Body of pancreas (tissue), 4 donors: ENCODE data around the gene NECAB3. TPM values are rescaled to one million over a fixed set of nuclear protein-coding genes. Genes with fewer than 3 reads are reported as not detected.

Experiments
- ATAC-seq: fragments of 150-250 bp; one replicate; pipeline ENCODE4 v1.9.1; 2016
- DNase-seq, 4 donors: peaks; one replicate each; pipeline ENCODE4 v3.0.0-alpha.2; 2019
- H3K27ac ChIP-seq, 4 donors: fragments of 200-600 bp; sonication (generic); 1 replicate in 3 of 4; 2 replicates in 1 of 4; pipeline versions ENCODE4 v1.5.1 to v1.6.1; 2016 to 2019; ENCODE audit warnings: mild to moderate bottlenecking in 1 of 4, mixed read lengths in 1 of 4, moderate library complexity in 1 of 4
- H3K27me3 ChIP-seq, 2 donors: fragments of 200-600 bp; sonication (generic); one replicate each; pipeline ENCODE4 v1.6.0; 2016; ENCODE audit warnings: mild to moderate bottlenecking in 1 of 2
- H3K36me3 ChIP-seq, 2 donors: fragments of 200-600 bp; sonication (generic); replicated peaks in 1 of 2; 2 replicates each; pipeline ENCODE4 v1.5.1; 2016; ENCODE audit warnings: low read depth in 2 of 2; ENCODE audit not compliant: insufficient read depth in 1 of 2
- H3K4me1 ChIP-seq: fragments of 200-600 bp; sonication (generic); one replicate; pipeline ENCODE4 v1.6.0; 2016
- H3K4me3 ChIP-seq, 2 donors: fragments of 200-600 bp; sonication (generic); 1 replicate in 1 of 2; 2 replicates in 1 of 2; pipeline ENCODE4 v1.5.1; 2016 to 2019
- H3K9me3 ChIP-seq, 3 donors: fragments of 200-600 bp; sonication (generic); 1 replicate in 2 of 3; 2 replicates in 1 of 3; pipeline ENCODE4 v1.5.1; 2016
- CTCF ChIP-seq, 7 experiments: fragments of 450-650 bp in 4 of 7; fragments of 200-600 bp in 3 of 7; sonication (generic) in 3 of 7; IDR thresholded peaks; one replicate each; pipeline ENCODE4 v1.5.1; 2016 to 2019; ENCODE audit warnings: antibody characterized with exemption in 7 of 7
- POLR2A ChIP-seq, 3 donors: fragments of 450-650 bp; IDR thresholded peaks; one replicate each; pipeline ENCODE4 v1.6.1; 2016; ENCODE audit warnings: antibody characterized with exemption in 3 of 3, mild to moderate bottlenecking in 2 of 3
- WGBS, 2 donors: methylation state at CpG; one replicate each; pipeline ENCODE4 v1.1.5; 2017; 5-methylcytosine and 5-hydroxymethylcytosine counted together
- intact Hi-C: fragments of 100-400 bp; cut with DNase I; formaldehyde crosslinking; loops from one replicate; pipeline ENCODE4 v1.15.1; 2023
- total RNA-seq, 2 donors: library from RNA; depleted of rRNA; stranded (reverse); fragments of >200 nt; gene quantifications; one replicate each; pipeline ENCODE4 v1.1.0, GENCODE V29; 2016

The NECAB3 gene
- total RNA-seq, 2 donors from 2014 or later, result 41.8 to 92.3 TPM

GRCh38 chr20:33679758-33680485, 5.7 kb upstream of the NECAB3 start:
- TF ChIP-seq CTCF (IDR thresholded peaks at IDR 0.05), result no peak
- TF ChIP-seq POLR2A (IDR thresholded peaks at IDR 0.05), result no peak
- no peak overlapping the region for H3K27ac ChIP-seq
- no peaks in the 10 kb centered on the region for H3K36me3 ChIP-seq
- H3K9me3 ChIP-seq, result no peaks in the 10 kb centered on the region
- intact Hi-C loops, result no loop called here
- 74 to 86% methylated on average over 6 to 20 of the region's 20 CpGs for WGBS, 2 donors
- no peak for ATAC-seq
- no peak for DNase-seq
- no peak overlapping the region for H3K4me3 ChIP-seq
- no peaks in the 10 kb centered on the region for H3K27me3 ChIP-seq
- peaks cover 9% of the 10 kb centered on the region for H3K4me1 ChIP-seq

GRCh38 chr20:33677991-33678702, 3.9 kb upstream of the NECAB3 start:
- no peaks in the 10 kb centered on the region for H3K27me3 ChIP-seq
- H3K27ac ChIP-seq, result no peak overlapping the region
- 85% methylated on average over 13 to 15 of the region's 15 CpGs for WGBS, 2 donors
- DNase-seq, result no peak
- TF ChIP-seq POLR2A (IDR thresholded peaks at IDR 0.05) (no peak), CTCF (IDR thresholded peaks at IDR 0.05) (no peak)
- no peaks in the 10 kb centered on the region for H3K9me3 ChIP-seq
- H3K36me3 ChIP-seq, result no peaks in the 10 kb centered on the region
- peaks cover 18% of the 10 kb centered on the region for H3K4me1 ChIP-seq
- intact Hi-C loops, result no loop called here
- no peak for ATAC-seq
- no peak overlapping the region for H3K4me3 ChIP-seq

- intact Hi-C loops, result no loop called here
- WGBS, 2 donors, result 94 to 95% methylated on average over 22 to 29 of the region's 31 CpGs
- Histone ChIP-seq H3K27ac (no peak overlapping the region), H3K4me3 (no peak overlapping the region), H3K9me3 (no peaks in the 10 kb centered on the region), H3K27me3 (no peaks in the 10 kb centered on the region), H3K4me1 (peaks cover 26% of the 10 kb centered on the region), H3K36me3 (no peaks in the 10 kb centered on the region)
- TF ChIP-seq POLR2A (IDR thresholded peaks at IDR 0.05), result no peak
- no peak for TF ChIP-seq CTCF (IDR thresholded peaks at IDR 0.05)
- DNase-seq (no peak), ATAC-seq (no peak)
Measured at GRCh38 chr20:33676652-33677645, 2.7 kb upstream of the NECAB3 start.

- no peak for DNase-seq
- no peaks in the 10 kb centered on the region for H3K27me3 ChIP-seq
- no peaks in the 10 kb centered on the region for H3K36me3 ChIP-seq
- no peak for ATAC-seq
- H3K4me3 ChIP-seq, result no peak overlapping the region
- TF ChIP-seq CTCF (IDR thresholded peaks at IDR 0.05), result no peak
- H3K27ac ChIP-seq, result peak overlapping the region in 1 of 4 donors; percentile 75
- intact Hi-C loops, result no loop called here
- peaks cover 26% of the 10 kb centered on the region for H3K4me1 ChIP-seq
- no peaks in the 10 kb centered on the region for H3K9me3 ChIP-seq
- WGBS, 2 donors, result 88 to 90% methylated on average over 5 to 11 of the region's 11 CpGs
Measured at GRCh38 chr20:33676121-33676520, 1.9 kb upstream of the NECAB3 start.
